ENCODE measurements around the gene ELOVL2. TPM values are rescaled to one million over a fixed set of nuclear protein-coding genes. Genes with fewer than 3 reads are reported as not detected.

ELOVL2 gene
- total and polyA plus RNA-seq, 10 of the 15 experiments (the other 5 are each of a cell fraction or from before 2014, with no cell fraction given), result 0.01 to 0.03 TPM; not detected in 8

- no peak for TF ChIP-seq RB1 (IDR thresholded peaks at IDR 0.05; ENCODE audit: borderline replicate concordance)
- no peak for TF ChIP-seq EZH2 (IDR thresholded peaks at IDR 0.05; ENCODE audit: borderline replicate concordance, control insufficient read depth, low read depth, low read length)
- TF ChIP-seq ATF7 (IDR thresholded peaks at IDR 0.05; ENCODE audit: low read depth), result no peak
These were observed 53.0 kb downstream of the ELOVL2 start (continued) for GRCh38 chr6:10991115-10991514.

- Histone ChIP-seq H4K20me1 (ENCODE audit: control insufficient read depth, insufficient read depth) (no peaks in the 10 kb centered on the region), H3K79me2 (ENCODE audit: control insufficient read depth, insufficient read depth, low read length) (no peaks in the 10 kb centered on the region), H3K27me3 (replicated peaks in 1 of 2; ENCODE audit: control insufficient read depth in 2 of 2, insufficient read depth in 2 of 2, low read length in 1 of 2) (no peaks in the 10 kb centered on the region), H3K4me3 (no peak overlapping the region), H3K36me3 (ENCODE audit: control insufficient read depth in 2 of 2, insufficient read depth in 2 of 2, low read length in 1 of 2) (no peaks in the 10 kb centered on the region), H3K4me2 (ENCODE audit: control insufficient read depth, insufficient read depth) (no peak overlapping the region), H3K4me1 (ENCODE audit: control insufficient read depth, insufficient read depth, low read length) (no peaks in the 10 kb centered on the region), H3K27ac (ENCODE audit: control insufficient read depth, insufficient read depth) (no peak overlapping the region), H3K9me3 (replicated peaks; ENCODE audit: control insufficient read depth, insufficient read depth, low read length) (no peaks in the 10 kb centered on the region), H3K9ac (ENCODE audit: control insufficient read depth, insufficient read depth, low read length) (no peak overlapping the region), H2AFZ (ENCODE audit: control insufficient read depth, low read depth, low read length) (no peak overlapping the region)
- CTCF ChIA-PET, result interaction anchor here (1.5 kb wide), 1 partner anchor 35 kb away, joined by 4 read pairs; no protein-coding TSS in a partner anchor
- FAIRE-seq (no peak), DNase-seq (ENCODE audit: low read depth, low spot score) (no peak), ATAC-seq (no peak)
- RAD21 ChIA-PET (ENCODE audit: unreplicated experiment), result no interaction called here
- SMC1A ChIA-PET (ENCODE audit: uncharacterized antibody, unreplicated experiment), result no interaction called here
- 54% methylated on average over 15 of the region's 15 CpGs for WGBS (ENCODE audit: insufficient coverage, insufficient replicate concordance, low lambda C conversion rate, missing lambda C conversion rate)
- in situ Hi-C loops (cut with MboI) (no loop called here), intact Hi-C loops (cut with micrococcal nuclease; ENCODE audit: unreplicated experiment) (no loop called here)
- no TSS peak for BruUV-seq (replicated peaks)
- POLR2A ChIA-PET, result no interaction called here
- TF ChIP-seq SREBF2 (IDR thresholded peaks at IDR 0.05; ENCODE audit: low read length), result no peak
- TF ChIP-seq DPF2 (IDR thresholded peaks at IDR 0.05), result no peak
- no peak for TF ChIP-seq BCL3 (IDR thresholded peaks at IDR 0.05; ENCODE audit: borderline replicate concordance, insufficient read depth, low read depth, low read length, poor library complexity, severe bottlenecking)
- no peak for TF ChIP-seq RELB (IDR thresholded peaks at IDR 0.05; ENCODE audit: low read depth)
- TF ChIP-seq SUZ12 (IDR thresholded peaks at IDR 0.05; ENCODE audit: unreplicated experiment), result no peak
- no peak for TF ChIP-seq ESRRA (IDR thresholded peaks at IDR 0.05; ENCODE audit: low read length)
- no peak for TF ChIP-seq E2F8 (IDR thresholded peaks at IDR 0.05; ENCODE audit: low read depth, partially characterized antibody)
- TF ChIP-seq MLLT1 (IDR thresholded peaks at IDR 0.05), result no peak
- no peak for TF ChIP-seq CBX3 (IDR thresholded peaks at IDR 0.05; ENCODE audit: borderline replicate concordance, low read depth)
- no peak for TF ChIP-seq EZH2 (IDR thresholded peaks at IDR 0.05; ENCODE audit: borderline replicate concordance, control insufficient read depth, low read depth, low read length)
- no peak for TF ChIP-seq NFYB (IDR thresholded peaks at IDR 0.05; ENCODE audit: insufficient read depth, low read depth, low read length)
- no peak for TF ChIP-seq TCF12 (IDR thresholded peaks at IDR 0.05; ENCODE audit: low read depth, low read length)
- TF ChIP-seq JUNB (IDR thresholded peaks at IDR 0.05), result no peak
- no peak for TF ChIP-seq ETV6 (conservative IDR thresholded peaks at IDR 0.05 in 1 of 2, IDR thresholded peaks at IDR 0.05 in 1 of 2; ENCODE audit: borderline replicate concordance in 1 of 2, low read depth in 1 of 2)
These were observed 54.5 kb downstream of the ELOVL2 start for GRCh38 chr6:10989587-10989986.

Data from GM12878 (cell line).